Vagina (tissue), 2 donors: ENCODE measurements around the gene GPR26.

Source experiments
- CTCF ChIP-seq, 3 experiments: fragments of 450-650 bp in 2 of 3; fragments of 200-600 bp in 1 of 3; sonication (generic) in 1 of 3; IDR thresholded peaks; one replicate each; pipeline ENCODE4 v1.5.1; 2017 to 2019; ENCODE audit warnings: antibody characterized with exemption in 3 of 3, mild to moderate bottlenecking in 2 of 3, moderate library complexity in 2 of 3
- POLR2A ChIP-seq, 2 donors: fragments of 450-650 bp; IDR thresholded peaks; one replicate each; pipeline ENCODE4 v1.6.1; 2017; ENCODE audit warnings: antibody characterized with exemption in 2 of 2, mild to moderate bottlenecking in 2 of 2, moderate library complexity in 2 of 2
- POLR2AphosphoS5 ChIP-seq, 2 donors: sonication (generic); formaldehyde crosslinking; IDR thresholded peaks; one replicate each; pipeline ENCODE4 v1.9.0; 2017; ENCODE audit warnings: antibody characterized with exemption in 2 of 2, mild to moderate bottlenecking in 2 of 2, low read depth in 1 of 2; ENCODE audit not compliant: insufficient read depth in 1 of 2

GRCh38 chr10:123648595-123648994 lies 17.6 kb upstream of the GPR26 start:
- TF ChIP-seq CTCF (IDR thresholded peaks at IDR 0.05) (no peak), POLR2A (IDR thresholded peaks at IDR 0.05) (no peak), POLR2AphosphoS5 (IDR thresholded peaks at IDR 0.05; ENCODE audit: insufficient read depth in 1 of 2, low read depth in 1 of 2) (no peak)
